Measurements from ENCODE around the gene ZNF385B.

DNA sequence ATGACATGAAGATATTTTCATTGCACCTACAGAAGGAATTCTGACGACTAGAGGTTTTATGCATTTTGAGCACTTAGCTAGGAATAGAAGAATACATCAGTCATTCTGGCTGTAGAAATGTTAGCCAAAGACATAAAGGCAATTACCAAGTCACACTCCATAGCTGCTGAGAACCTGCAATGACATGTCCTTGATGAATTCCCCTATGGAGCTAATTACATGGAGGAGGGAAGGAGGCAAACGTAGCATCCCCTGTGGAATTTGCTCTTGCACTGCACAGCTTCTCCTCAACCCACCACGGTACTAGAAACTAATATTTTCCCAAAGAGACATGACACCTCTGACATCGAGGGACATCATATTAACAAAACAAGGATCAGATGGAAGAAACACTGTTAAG, 422.8 kb downstream of the ZNF385B start:
- TF ChIP-seq, protein P1, sequence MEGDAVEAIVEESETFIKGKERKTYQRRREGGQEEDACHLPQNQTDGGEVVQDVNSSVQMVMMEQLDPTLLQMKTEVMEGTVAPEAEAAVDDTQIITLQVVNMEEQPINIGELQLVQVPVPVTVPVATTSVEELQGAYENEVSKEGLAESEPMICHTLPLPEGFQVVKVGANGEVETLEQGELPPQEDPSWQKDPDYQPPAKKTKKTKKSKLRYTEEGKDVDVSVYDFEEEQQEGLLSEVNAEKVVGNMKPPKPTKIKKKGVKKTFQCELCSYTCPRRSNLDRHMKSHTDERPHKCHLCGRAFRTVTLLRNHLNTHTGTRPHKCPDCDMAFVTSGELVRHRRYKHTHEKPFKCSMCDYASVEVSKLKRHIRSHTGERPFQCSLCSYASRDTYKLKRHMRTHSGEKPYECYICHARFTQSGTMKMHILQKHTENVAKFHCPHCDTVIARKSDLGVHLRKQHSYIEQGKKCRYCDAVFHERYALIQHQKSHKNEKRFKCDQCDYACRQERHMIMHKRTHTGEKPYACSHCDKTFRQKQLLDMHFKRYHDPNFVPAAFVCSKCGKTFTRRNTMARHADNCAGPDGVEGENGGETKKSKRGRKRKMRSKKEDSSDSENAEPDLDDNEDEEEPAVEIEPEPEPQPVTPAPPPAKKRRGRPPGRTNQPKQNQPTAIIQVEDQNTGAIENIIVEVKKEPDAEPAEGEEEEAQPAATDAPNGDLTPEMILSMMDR (IDR thresholded peaks at IDR 0.05) = no peak
- TF ChIP-seq POLR2A (IDR thresholded peaks at IDR 0.05) = no peak

Measured in heart left ventricle (tissue), 13 donors.